ENCODE data around the gene RHEB.
"Not testable (repeated sequence)": the region's sequence is repeated elsewhere in the genome, so short reads cannot be mapped to it uniquely, and the experiment has no call there.

DNA sequence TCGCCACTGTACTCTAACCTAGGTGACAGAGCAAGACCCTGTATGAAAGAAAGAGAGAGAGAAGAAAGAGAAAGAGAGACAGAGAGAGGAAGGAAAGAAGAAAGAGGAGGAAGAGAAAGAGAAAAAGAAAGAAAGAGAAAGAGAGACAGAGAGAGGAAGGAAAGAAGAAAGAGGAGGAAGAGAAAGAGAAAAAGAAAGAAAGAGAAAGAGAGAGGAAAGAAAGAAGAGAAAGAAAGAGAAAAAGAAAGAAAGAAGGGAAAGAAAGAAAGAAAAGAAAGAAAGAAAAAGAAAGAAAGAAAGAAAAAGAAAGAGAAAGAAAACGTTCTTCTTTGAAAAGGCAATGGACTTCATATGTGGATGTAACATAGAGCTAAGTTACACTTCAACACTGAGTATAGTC lies 16.5 kb upstream of the RHEB start:
- TF ChIP-seq, protein P1, sequence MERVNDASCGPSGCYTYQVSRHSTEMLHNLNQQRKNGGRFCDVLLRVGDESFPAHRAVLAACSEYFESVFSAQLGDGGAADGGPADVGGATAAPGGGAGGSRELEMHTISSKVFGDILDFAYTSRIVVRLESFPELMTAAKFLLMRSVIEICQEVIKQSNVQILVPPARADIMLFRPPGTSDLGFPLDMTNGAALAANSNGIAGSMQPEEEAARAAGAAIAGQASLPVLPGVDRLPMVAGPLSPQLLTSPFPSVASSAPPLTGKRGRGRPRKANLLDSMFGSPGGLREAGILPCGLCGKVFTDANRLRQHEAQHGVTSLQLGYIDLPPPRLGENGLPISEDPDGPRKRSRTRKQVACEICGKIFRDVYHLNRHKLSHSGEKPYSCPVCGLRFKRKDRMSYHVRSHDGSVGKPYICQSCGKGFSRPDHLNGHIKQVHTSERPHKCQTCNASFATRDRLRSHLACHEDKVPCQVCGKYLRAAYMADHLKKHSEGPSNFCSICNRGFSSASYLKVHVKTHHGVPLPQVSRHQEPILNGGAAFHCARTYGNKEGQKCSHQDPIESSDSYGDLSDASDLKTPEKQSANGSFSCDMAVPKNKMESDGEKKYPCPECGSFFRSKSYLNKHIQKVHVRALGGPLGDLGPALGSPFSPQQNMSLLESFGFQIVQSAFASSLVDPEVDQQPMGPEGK (CRISPR knock-in tag; IDR thresholded peaks at IDR 0.05; ENCODE audit: borderline replicate concordance), result not testable (repeated sequence)
- TF ChIP-seq, protein P2, sequence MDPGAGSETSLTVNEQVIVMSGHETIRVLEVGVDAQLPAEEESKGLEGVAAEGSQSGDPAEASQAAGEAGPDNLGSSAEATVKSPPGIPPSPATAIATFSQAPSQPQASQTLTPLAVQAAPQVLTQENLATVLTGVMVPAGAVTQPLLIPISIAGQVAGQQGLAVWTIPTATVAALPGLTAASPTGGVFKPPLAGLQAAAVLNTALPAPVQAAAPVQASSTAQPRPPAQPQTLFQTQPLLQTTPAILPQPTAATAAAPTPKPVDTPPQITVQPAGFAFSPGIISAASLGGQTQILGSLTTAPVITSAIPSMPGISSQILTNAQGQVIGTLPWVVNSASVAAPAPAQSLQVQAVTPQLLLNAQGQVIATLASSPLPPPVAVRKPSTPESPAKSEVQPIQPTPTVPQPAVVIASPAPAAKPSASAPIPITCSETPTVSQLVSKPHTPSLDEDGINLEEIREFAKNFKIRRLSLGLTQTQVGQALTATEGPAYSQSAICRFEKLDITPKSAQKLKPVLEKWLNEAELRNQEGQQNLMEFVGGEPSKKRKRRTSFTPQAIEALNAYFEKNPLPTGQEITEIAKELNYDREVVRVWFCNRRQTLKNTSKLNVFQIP (CRISPR knock-in tag; IDR thresholded peaks at IDR 0.05; ENCODE audit: borderline replicate concordance, low read depth), result not testable (repeated sequence)
- not testable (repeated sequence) for TF ChIP-seq ZC3H10 (CRISPR knock-in tag; IDR thresholded peaks at IDR 0.05)
